Breast epithelium (tissue), 4 donors: Measurements from ENCODE around the gene CDH13. TPM values are rescaled to one million over a fixed set of nuclear protein-coding genes. Genes with fewer than 3 reads are reported as not detected.

Source experiments
- DNase-seq, 2 donors: peaks; one replicate each; pipeline ENCODE4 v3.0.0-alpha.2; 2019; ENCODE audit warnings: low spot score in 2 of 2
- H3K27ac ChIP-seq, 2 donors: fragments of 200-600 bp; sonication (generic) in 1 of 2; one replicate each; pipeline ENCODE4 v1.5.1; 2016 to 2019; ENCODE audit warnings: mild to moderate bottlenecking in 1 of 2
- H3K27me3 ChIP-seq, 2 donors: fragments of 200-600 bp; sonication (generic) in 1 of 2; one replicate each; pipeline versions ENCODE4 v1.5.1 to v1.6.0; 2017 to 2019; ENCODE audit warnings: control low read depth in 1 of 2, mild to moderate bottlenecking in 1 of 2
- H3K36me3 ChIP-seq: fragments of 200-600 bp; one replicate; pipeline ENCODE4 v1.5.1; 2019
- H3K4me1 ChIP-seq, 2 donors: fragments of 200-600 bp; sonication (generic); one replicate each; pipeline ENCODE4 v1.5.1; 2016 to 2019; ENCODE audit warnings: control low read depth in 1 of 2
- H3K4me3 ChIP-seq, 3 donors: fragments of 200-600 bp; sonication (generic); 1 replicate in 2 of 3; 2 replicates in 1 of 3; pipeline ENCODE4 v1.5.1; 2016 to 2019; ENCODE audit warnings: mild to moderate bottlenecking in 3 of 3, moderate library complexity in 2 of 3
- H3K9me3 ChIP-seq, 2 donors: fragments of 200-600 bp; sonication (generic) in 1 of 2; one replicate each; pipeline ENCODE4 v1.5.1; 2016 to 2019; ENCODE audit warnings: control low read depth in 1 of 2
- POLR2A ChIP-seq: fragments of 450-650 bp; IDR thresholded peaks from one replicate; pipeline ENCODE4 v1.6.1; 2016; ENCODE audit warnings: antibody characterized with exemption, mild to moderate bottlenecking, moderate library complexity
- POLR2AphosphoS5 ChIP-seq, 3 donors: sonication (generic); formaldehyde crosslinking; IDR thresholded peaks; one replicate each; pipeline ENCODE4 v1.6.1; 2017; ENCODE audit warnings: antibody characterized with exemption in 3 of 3
- intact Hi-C: fragments of 100-400 bp; cut with DNase I; formaldehyde crosslinking; loops from one replicate; pipeline ENCODE4 v1.15.1; 2023; ENCODE audit warnings: low total_unique reads
- total RNA-seq, 3 donors: library from RNA; depleted of rRNA; stranded (reverse); fragments of >200 nt; gene quantifications; one replicate each; pipeline ENCODE4 v1.1.0, GENCODE V29; 2016
- TF ChIP-seq, protein P1 (sequence below), 3 donors: fragments of 450-650 bp; IDR thresholded peaks; one replicate each; pipeline ENCODE4 v1.5.1; 2016 to 2017; ENCODE audit warnings: antibody characterized with exemption in 3 of 3, mild to moderate bottlenecking in 3 of 3, moderate library complexity in 3 of 3

Gene CDH13
- total RNA-seq, 3 donors from 2014 or later, result 6.0 to 13.1 (median 11.5) TPM

DNA sequence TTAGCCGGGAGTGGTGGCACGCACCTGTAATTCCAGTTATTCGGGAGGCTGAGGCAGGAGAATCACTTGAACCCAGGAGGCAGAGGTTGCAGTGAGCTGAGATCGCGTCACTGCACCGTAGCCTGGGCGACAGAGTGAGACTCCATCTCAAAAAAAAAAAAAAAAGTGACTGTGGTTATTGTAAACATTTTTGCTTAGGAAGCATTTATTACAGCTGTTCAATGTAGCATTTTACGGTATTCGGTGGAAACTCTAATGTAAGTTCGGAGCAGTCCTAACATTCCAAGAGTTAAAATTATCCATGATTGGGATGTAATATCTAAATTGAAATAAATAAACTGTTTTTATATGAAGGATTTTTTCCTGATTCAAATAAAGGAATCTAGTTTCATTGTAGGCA is 926.2 kb downstream of the CDH13 start:
- no peaks in the 10 kb centered on the region for H3K9me3 ChIP-seq
- H3K4me1 ChIP-seq, result no peaks in the 10 kb centered on the region
- no peak overlapping the region for H3K4me3 ChIP-seq
- no peaks in the 10 kb centered on the region for H3K36me3 ChIP-seq
- TF ChIP-seq, protein P1, sequence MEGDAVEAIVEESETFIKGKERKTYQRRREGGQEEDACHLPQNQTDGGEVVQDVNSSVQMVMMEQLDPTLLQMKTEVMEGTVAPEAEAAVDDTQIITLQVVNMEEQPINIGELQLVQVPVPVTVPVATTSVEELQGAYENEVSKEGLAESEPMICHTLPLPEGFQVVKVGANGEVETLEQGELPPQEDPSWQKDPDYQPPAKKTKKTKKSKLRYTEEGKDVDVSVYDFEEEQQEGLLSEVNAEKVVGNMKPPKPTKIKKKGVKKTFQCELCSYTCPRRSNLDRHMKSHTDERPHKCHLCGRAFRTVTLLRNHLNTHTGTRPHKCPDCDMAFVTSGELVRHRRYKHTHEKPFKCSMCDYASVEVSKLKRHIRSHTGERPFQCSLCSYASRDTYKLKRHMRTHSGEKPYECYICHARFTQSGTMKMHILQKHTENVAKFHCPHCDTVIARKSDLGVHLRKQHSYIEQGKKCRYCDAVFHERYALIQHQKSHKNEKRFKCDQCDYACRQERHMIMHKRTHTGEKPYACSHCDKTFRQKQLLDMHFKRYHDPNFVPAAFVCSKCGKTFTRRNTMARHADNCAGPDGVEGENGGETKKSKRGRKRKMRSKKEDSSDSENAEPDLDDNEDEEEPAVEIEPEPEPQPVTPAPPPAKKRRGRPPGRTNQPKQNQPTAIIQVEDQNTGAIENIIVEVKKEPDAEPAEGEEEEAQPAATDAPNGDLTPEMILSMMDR (IDR thresholded peaks at IDR 0.05), result no peak
- TF ChIP-seq POLR2AphosphoS5 (IDR thresholded peaks at IDR 0.05), result no peak
- TF ChIP-seq POLR2A, result no peak
- intact Hi-C loops, result no loop called here
- no peak for DNase-seq
- H3K27ac ChIP-seq, result no peak overlapping the region
- H3K27me3 ChIP-seq, result no peaks in the 10 kb centered on the region

DNA sequence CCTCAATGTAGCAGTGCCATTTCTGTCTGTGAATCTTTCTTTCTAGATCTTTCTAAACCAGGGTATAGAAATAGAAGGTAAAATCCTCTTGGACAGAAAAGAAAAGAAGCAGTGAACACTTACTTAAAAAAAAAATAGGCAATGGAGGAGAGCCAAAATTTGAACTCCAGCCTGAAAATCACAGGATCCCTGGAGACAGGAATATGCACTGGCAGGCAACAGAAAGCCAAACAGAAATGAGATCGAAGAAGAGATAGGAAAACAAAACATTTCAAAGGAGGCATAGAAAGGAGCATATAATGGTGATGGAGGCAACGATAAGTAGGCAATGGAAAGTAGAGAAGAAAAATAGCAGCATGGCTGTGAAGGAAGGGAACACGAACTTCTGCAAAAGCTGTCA is 927.3 kb downstream of the CDH13 start:
- Histone ChIP-seq H3K27me3 (no peaks in the 10 kb centered on the region), H3K9me3 (no peaks in the 10 kb centered on the region), H3K27ac (no peak overlapping the region), H3K36me3 (no peaks in the 10 kb centered on the region), H3K4me1 (no peaks in the 10 kb centered on the region), H3K4me3 (no peak overlapping the region)
- no peak for DNase-seq
- intact Hi-C loops, result no loop called here
- TF ChIP-seq POLR2A (no peak), POLR2AphosphoS5 (IDR thresholded peaks at IDR 0.05) (no peak)
- TF ChIP-seq, protein P1 (IDR thresholded peaks at IDR 0.05), result no peak

DNA sequence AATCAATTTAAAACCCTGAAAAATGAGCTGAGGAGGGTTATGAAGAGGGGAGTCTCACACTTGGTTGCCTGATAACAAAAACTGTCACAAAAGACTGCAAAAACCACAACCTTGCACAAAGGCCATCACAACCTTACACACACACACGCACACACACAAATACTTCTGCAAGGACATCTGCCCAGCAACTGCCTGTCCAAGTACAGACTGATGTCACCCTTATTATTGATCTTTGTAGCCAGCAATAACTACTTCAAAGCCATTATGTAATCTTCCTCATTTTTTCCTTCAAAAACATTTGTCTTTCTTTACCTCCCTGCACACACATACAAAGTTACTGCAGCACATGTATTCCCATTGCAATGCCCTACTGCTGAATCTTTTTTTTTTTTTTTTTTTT is 927.8 kb downstream of the CDH13 start:
- no peak for DNase-seq

DNA sequence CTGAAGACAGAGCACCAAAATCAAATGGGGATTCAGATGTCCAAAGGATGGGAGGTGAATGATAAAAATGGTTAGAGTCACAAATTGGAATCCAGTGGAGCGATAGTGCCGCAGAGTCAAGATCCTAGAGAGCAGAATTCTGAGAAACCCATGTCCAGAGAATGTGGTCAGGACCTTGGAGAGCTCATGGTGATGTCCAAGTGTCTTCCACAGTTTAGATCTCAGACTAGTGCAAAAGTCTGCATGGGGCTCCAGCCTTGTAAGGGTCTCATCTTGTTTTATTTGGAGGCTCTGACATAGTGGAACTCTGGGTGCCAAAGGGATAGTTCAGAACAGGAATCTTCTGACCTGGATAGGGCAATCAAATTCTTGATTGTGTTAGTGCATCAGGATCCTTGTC is 935.1 kb downstream of the CDH13 start:
- Histone ChIP-seq H3K4me1 (no peaks in the 10 kb centered on the region), H3K4me3 (no peak overlapping the region), H3K27ac (no peak overlapping the region), H3K36me3 (no peaks in the 10 kb centered on the region), H3K27me3 (no peaks in the 10 kb centered on the region), H3K9me3 (no peaks in the 10 kb centered on the region)
- intact Hi-C loops, result no loop called here
- TF ChIP-seq POLR2A (no peak), POLR2AphosphoS5 (IDR thresholded peaks at IDR 0.05) (no peak)
- TF ChIP-seq, protein P1 (IDR thresholded peaks at IDR 0.05), result no peak
- no peak for DNase-seq

More for the DNA sequence above, 927.8 kb downstream of the CDH13 start:
- TF ChIP-seq POLR2A (no peak), POLR2AphosphoS5 (IDR thresholded peaks at IDR 0.05) (no peak)
- TF ChIP-seq, protein P1 (IDR thresholded peaks at IDR 0.05), result no peak
- Histone ChIP-seq H3K4me3 (no peak overlapping the region), H3K4me1 (no peaks in the 10 kb centered on the region), H3K27ac (no peak overlapping the region), H3K9me3 (no peaks in the 10 kb centered on the region), H3K36me3 (no peaks in the 10 kb centered on the region), H3K27me3 (no peaks in the 10 kb centered on the region)
- intact Hi-C loops, result no loop called here

DNA sequence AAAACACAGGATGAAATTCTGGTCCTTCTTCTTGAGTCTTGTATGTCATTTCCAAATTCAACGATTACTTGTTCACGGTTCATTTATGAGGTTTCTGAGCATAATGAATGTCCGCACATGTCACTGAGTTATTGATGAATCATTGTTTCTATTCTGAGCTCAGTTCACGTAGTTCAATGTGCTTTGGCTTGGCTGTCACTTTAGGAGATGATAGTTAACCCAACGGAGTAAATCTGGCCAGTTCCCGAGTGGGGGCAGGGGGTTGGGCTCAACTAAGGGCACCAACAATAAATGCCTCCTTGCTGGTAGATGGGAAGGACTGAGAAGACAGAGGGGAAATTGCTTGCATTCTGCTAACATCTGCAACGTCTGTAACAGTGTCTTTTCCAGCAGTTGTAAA is 941.6 kb downstream of the CDH13 start:
- H3K27me3 ChIP-seq, result no peaks in the 10 kb centered on the region
- no peak overlapping the region for H3K27ac ChIP-seq
- DNase-seq, result no peak
- no peak overlapping the region for H3K4me3 ChIP-seq
- H3K36me3 ChIP-seq, result no peaks in the 10 kb centered on the region
- no peaks in the 10 kb centered on the region for H3K4me1 ChIP-seq
- intact Hi-C loops, result no loop called here
- TF ChIP-seq, protein P1 (IDR thresholded peaks at IDR 0.05), result no peak
- TF ChIP-seq POLR2A (no peak), POLR2AphosphoS5 (IDR thresholded peaks at IDR 0.05) (no peak)
- H3K9me3 ChIP-seq, result no peaks in the 10 kb centered on the region
